ENCODE data around the gene TEX38.

The TEX38 gene

GRCh38 chr1:46670134-46670533, 1.5 kb upstream of the TEX38 start:
- TF ChIP-seq ZNF274 (IDR thresholded peaks at IDR 0.05; ENCODE audit: low read depth, low read length) = no peak
- no peak overlapping the region for H3K4me3 ChIP-seq (ENCODE audit: low read length)

- no peak for TF ChIP-seq ZNF274 (IDR thresholded peaks at IDR 0.05; ENCODE audit: low read depth, low read length)
- no peak overlapping the region for H3K4me3 ChIP-seq (ENCODE audit: low read length)
Measured at GRCh38 chr1:46672696-46673095, 1.0 kb downstream of the TEX38 start.

- TF ChIP-seq ZNF274 (IDR thresholded peaks at IDR 0.05; ENCODE audit: low read depth, low read length) = no peak
- no peak overlapping the region for H3K4me3 ChIP-seq (ENCODE audit: low read length)
Measured at GRCh38 chr1:46673749-46674182, 2.1 kb downstream of the TEX38 start.

GRCh38 chr1:46675549-46676314, 4.1 kb downstream of the TEX38 start:
- no peak overlapping the region for H3K4me3 ChIP-seq (ENCODE audit: low read length)
- no peak for TF ChIP-seq ZNF274 (IDR thresholded peaks at IDR 0.05; ENCODE audit: low read depth, low read length)

GRCh38 chr1:46676531-46676930, 4.9 kb downstream of the TEX38 start:
- H3K4me3 ChIP-seq (ENCODE audit: low read length) = no peak overlapping the region
- TF ChIP-seq ZNF274 (IDR thresholded peaks at IDR 0.05; ENCODE audit: low read depth, low read length) = no peak

- TF ChIP-seq ZNF274 (IDR thresholded peaks at IDR 0.05; ENCODE audit: low read depth, low read length) = no peak
- H3K4me3 ChIP-seq (ENCODE audit: low read length) = no peak overlapping the region
Measured at GRCh38 chr1:46677339-46677738, 5.7 kb downstream of the TEX38 start.

GRCh38 chr1:46679789-46680573, 8.3 kb downstream of the TEX38 start:
- no peak for TF ChIP-seq ZNF274 (IDR thresholded peaks at IDR 0.05; ENCODE audit: low read depth, low read length)
- H3K4me3 ChIP-seq (ENCODE audit: low read length) = no peak overlapping the region

- TF ChIP-seq ZNF274 (IDR thresholded peaks at IDR 0.05; ENCODE audit: low read depth, low read length) = no peak
Measured at GRCh38 chr1:46681333-46682034, 9.8 kb downstream of the TEX38 start.

GRCh38 chr1:46682064-46682463, 10.4 kb downstream of the TEX38 start:
- no peak overlapping the region for H3K4me3 ChIP-seq (ENCODE audit: low read length)
- no peak for TF ChIP-seq ZNF274 (IDR thresholded peaks at IDR 0.05; ENCODE audit: low read depth, low read length)

More at GRCh38 chr1:46681333-46682034, 9.8 kb downstream of the TEX38 start:
- no peak overlapping the region for H3K4me3 ChIP-seq (ENCODE audit: low read length)

- no peak overlapping the region for H3K4me3 ChIP-seq (ENCODE audit: low read length)
- no peak for TF ChIP-seq ZNF274 (IDR thresholded peaks at IDR 0.05; ENCODE audit: low read depth, low read length)
Measured at GRCh38 chr1:46684670-46685069, 13.0 kb downstream of the TEX38 start.

GRCh38 chr1:46686255-46686654, 14.6 kb downstream of the TEX38 start:
- TF ChIP-seq ZNF274 (IDR thresholded peaks at IDR 0.05; ENCODE audit: low read depth, low read length) = no peak

GRCh38 chr1:46687093-46687659, 15.5 kb downstream of the TEX38 start:
- no peak overlapping the region for H3K4me3 ChIP-seq (ENCODE audit: low read length)
- no peak for TF ChIP-seq ZNF274 (IDR thresholded peaks at IDR 0.05; ENCODE audit: low read depth, low read length)

More at GRCh38 chr1:46686255-46686654, 14.6 kb downstream of the TEX38 start:
- no peak overlapping the region for H3K4me3 ChIP-seq (ENCODE audit: low read length)

GRCh38 chr1:46687921-46688509, 16.4 kb downstream of the TEX38 start:
- H3K4me3 ChIP-seq (ENCODE audit: low read length) = no peak overlapping the region

GRCh38 chr1:46689356-46689755, 17.7 kb downstream of the TEX38 start:
- no peak overlapping the region for H3K4me3 ChIP-seq (ENCODE audit: low read length)
- no peak for TF ChIP-seq ZNF274 (IDR thresholded peaks at IDR 0.05; ENCODE audit: low read depth, low read length)

More at GRCh38 chr1:46687921-46688509, 16.4 kb downstream of the TEX38 start:
- no peak for TF ChIP-seq ZNF274 (IDR thresholded peaks at IDR 0.05; ENCODE audit: low read depth, low read length)

All from GM08714 (cell line).